Panc1 (cell line): Measurements from ENCODE around the gene PPIL4. TPM values are rescaled to one million over a fixed set of nuclear protein-coding genes. Genes with fewer than 3 reads are reported as not detected.

Experiments used
- ATAC-seq: fragments of 200-7000 bp; cut with Tn5 transposase; 2 replicates; pipeline ENCODE4 v1.9.1; 2020; ENCODE audit warnings: mild to moderate bottlenecking, moderate library complexity
- BruUV-seq: library from RNA; stranded (reverse); fragments of 400-500 nt; replicated peaks from 2 replicates; lab custom pipeline; 2021; lab: Mats Ljungman, UMichigan
- CTCF ChIA-PET: fragments of 300-600 bp; sonication (Branson Sonifier 250); formaldehyde crosslinking; loops from one replicate; lab custom pipeline; 2022; ENCODE audit warnings: antibody characterized with exemption; lab: Charles Lee
- POLR2A ChIA-PET: fragments of 300-600 bp; sonication (Branson Sonifier 250); formaldehyde crosslinking; loops from one replicate; lab custom pipeline; 2022; ENCODE audit warnings: antibody characterized with exemption; lab: Charles Lee
- DNase-seq: peaks from one replicate; pipeline ENCODE4 v3.0.0-alpha.2; 2010; ENCODE audit warnings: low read depth, low spot score
- H3K27ac ChIP-seq: 2 replicates; pipeline ENCODE4 v1.5.1; 2011; ENCODE audit warnings: mild to moderate bottlenecking, low read length, inconsistent platforms
- H3K27me3 ChIP-seq: fragments of 200-500 bp; sonication (Bioruptor generic); 2 replicates; pipeline ENCODE4 v1.6.0; 2014; ENCODE audit warnings: low read length, inconsistent platforms; ENCODE audit not compliant: control insufficient read depth, insufficient read depth
- H3K36me3 ChIP-seq: fragments of 200-500 bp; sonication (Bioruptor generic); 2 replicates; pipeline ENCODE4 v1.5.1; 2014; ENCODE audit warnings: inconsistent platforms, mild to moderate bottlenecking, low read length, moderate library complexity; ENCODE audit not compliant: control insufficient read depth, insufficient read depth
- H3K4me1 ChIP-seq: 2 replicates; pipeline ENCODE4 v1.5.1; 2011; ENCODE audit warnings: inconsistent platforms, mild to moderate bottlenecking, low read length, moderate library complexity; ENCODE audit not compliant: control insufficient read depth, insufficient read depth
- H3K4me3 ChIP-seq, 2 experiments: 2 replicates each; pipeline ENCODE4 v1.5.1; 2011 to 2012; ENCODE audit warnings: low read depth in 2 of 2, low read length in 2 of 2, mild to moderate bottlenecking in 2 of 2, inconsistent platforms in 1 of 2, moderate library complexity in 1 of 2
- H3K9me3 ChIP-seq: fragments of 200-500 bp; sonication (Bioruptor generic); 2 replicates; pipeline ENCODE4 v1.5.1; 2014; ENCODE audit warnings: low read depth, mild to moderate bottlenecking, inconsistent platforms, low read length, moderate library complexity; ENCODE audit not compliant: control insufficient read depth, insufficient read depth
- POLR2AphosphoS5 ChIP-seq: IDR thresholded peaks from 2 replicates; pipeline ENCODE4 v1.6.1; 2012; ENCODE audit warnings: mild to moderate bottlenecking, low read depth, low read length, moderate library complexity
- SIN3A ChIP-seq: IDR thresholded peaks from 2 replicates; pipeline ENCODE4 v1.6.1; 2012; ENCODE audit warnings: low read depth, mild to moderate bottlenecking, low read length, moderate library complexity, borderline replicate concordance; ENCODE audit not compliant: insufficient read depth
- TCF7L2 ChIP-seq: IDR thresholded peaks from 2 replicates; pipeline ENCODE4 v1.6.1; 2011; ENCODE audit warnings: mild to moderate bottlenecking, low read depth, low read length, inconsistent platforms
- in situ Hi-C: cut with HindIII; loops from 2 replicates; pipeline ENCODE4 v1.10.0; 2016; ENCODE audit warnings: low sequenced_read_pairs, low pct_unique_long_range_greater_than_20kb
- intact Hi-C: fragments of 100-400 bp; cut with micrococcal nuclease; formaldehyde crosslinking; loops from one replicate; pipeline ENCODE4 v1.10.0; 2022; ENCODE audit not compliant: unreplicated experiment
- total RNA-seq: library from RNA; stranded (reverse); gene quantifications from one replicate; pipeline ENCODE4 v1.2.1, GENCODE V29; 2021; ENCODE audit not compliant: unreplicated experiment
- TF ChIP-seq, protein P1 (sequence below): fragments of 450-650 bp; IDR thresholded peaks from 2 replicates; pipeline ENCODE4 v1.5.1; 2017; ENCODE audit warnings: mild to moderate bottlenecking
- TF ChIP-seq, protein P2 (sequence below), 2 experiments: IDR thresholded peaks; 2 replicates each; pipeline ENCODE4 v1.6.1; 2011 to 2012; ENCODE audit warnings: low read depth in 2 of 2, control low read depth in 1 of 2, low read length in 1 of 2, mild to moderate bottlenecking in 1 of 2, moderate library complexity in 1 of 2; ENCODE audit not compliant: insufficient read depth in 1 of 2

Gene PPIL4
- total RNA-seq, 1 experiment from 2014 or later, result 19.9 TPM

DNA sequence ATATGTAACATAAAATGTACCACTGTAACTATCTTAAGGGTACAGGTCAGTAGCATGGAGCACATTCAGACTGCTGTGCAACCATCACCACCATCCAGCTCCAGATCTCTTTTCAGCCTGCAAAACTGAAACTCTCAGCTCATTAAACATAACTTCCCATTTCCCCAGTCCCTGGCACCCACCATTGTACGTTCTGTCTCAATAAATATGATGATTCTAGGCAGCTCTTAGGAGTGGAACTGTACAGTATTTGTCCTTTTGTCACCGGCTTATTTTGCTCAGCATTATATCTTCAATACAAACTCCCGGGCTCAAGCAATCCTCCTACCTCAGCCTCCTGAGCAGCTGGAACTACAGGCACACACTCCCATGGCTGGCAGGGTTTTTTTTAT, 62.5 kb downstream of the PPIL4 start:
- CTCF ChIA-PET, result interaction anchor here (1.0 kb wide), 1 partner anchor 82 kb away, joined by 17 read pairs; no protein-coding TSS in a partner anchor
- no peaks in the 10 kb centered on the region for H3K4me1 ChIP-seq
- TF ChIP-seq, protein P1, sequence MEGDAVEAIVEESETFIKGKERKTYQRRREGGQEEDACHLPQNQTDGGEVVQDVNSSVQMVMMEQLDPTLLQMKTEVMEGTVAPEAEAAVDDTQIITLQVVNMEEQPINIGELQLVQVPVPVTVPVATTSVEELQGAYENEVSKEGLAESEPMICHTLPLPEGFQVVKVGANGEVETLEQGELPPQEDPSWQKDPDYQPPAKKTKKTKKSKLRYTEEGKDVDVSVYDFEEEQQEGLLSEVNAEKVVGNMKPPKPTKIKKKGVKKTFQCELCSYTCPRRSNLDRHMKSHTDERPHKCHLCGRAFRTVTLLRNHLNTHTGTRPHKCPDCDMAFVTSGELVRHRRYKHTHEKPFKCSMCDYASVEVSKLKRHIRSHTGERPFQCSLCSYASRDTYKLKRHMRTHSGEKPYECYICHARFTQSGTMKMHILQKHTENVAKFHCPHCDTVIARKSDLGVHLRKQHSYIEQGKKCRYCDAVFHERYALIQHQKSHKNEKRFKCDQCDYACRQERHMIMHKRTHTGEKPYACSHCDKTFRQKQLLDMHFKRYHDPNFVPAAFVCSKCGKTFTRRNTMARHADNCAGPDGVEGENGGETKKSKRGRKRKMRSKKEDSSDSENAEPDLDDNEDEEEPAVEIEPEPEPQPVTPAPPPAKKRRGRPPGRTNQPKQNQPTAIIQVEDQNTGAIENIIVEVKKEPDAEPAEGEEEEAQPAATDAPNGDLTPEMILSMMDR, result no peak
- no peak for TF ChIP-seq SIN3A
- TF ChIP-seq TCF7L2, result no peak
- no peak for TF ChIP-seq POLR2AphosphoS5
- TF ChIP-seq, protein P2, sequence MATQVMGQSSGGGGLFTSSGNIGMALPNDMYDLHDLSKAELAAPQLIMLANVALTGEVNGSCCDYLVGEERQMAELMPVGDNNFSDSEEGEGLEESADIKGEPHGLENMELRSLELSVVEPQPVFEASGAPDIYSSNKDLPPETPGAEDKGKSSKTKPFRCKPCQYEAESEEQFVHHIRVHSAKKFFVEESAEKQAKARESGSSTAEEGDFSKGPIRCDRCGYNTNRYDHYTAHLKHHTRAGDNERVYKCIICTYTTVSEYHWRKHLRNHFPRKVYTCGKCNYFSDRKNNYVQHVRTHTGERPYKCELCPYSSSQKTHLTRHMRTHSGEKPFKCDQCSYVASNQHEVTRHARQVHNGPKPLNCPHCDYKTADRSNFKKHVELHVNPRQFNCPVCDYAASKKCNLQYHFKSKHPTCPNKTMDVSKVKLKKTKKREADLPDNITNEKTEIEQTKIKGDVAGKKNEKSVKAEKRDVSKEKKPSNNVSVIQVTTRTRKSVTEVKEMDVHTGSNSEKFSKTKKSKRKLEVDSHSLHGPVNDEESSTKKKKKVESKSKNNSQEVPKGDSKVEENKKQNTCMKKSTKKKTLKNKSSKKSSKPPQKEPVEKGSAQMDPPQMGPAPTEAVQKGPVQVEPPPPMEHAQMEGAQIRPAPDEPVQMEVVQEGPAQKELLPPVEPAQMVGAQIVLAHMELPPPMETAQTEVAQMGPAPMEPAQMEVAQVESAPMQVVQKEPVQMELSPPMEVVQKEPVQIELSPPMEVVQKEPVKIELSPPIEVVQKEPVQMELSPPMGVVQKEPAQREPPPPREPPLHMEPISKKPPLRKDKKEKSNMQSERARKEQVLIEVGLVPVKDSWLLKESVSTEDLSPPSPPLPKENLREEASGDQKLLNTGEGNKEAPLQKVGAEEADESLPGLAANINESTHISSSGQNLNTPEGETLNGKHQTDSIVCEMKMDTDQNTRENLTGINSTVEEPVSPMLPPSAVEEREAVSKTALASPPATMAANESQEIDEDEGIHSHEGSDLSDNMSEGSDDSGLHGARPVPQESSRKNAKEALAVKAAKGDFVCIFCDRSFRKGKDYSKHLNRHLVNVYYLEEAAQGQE (IDR thresholded peaks at IDR 0.05; ENCODE audit: insufficient read depth in 1 of 2, low read depth in 2 of 2, low read length in 1 of 2), result no peak
- no peak overlapping the region for H3K4me3 ChIP-seq
- intact Hi-C loops (no loop called here), in situ Hi-C loops (no loop called here)
- H3K27me3 ChIP-seq, result no peaks in the 10 kb centered on the region
- H3K9me3 ChIP-seq, result no peaks in the 10 kb centered on the region
- no TSS peak for BruUV-seq
- DNase-seq, result no peak
- no peaks in the 10 kb centered on the region for H3K36me3 ChIP-seq
- no peak for ATAC-seq
- H3K27ac ChIP-seq, result no peak overlapping the region
- POLR2A ChIA-PET, result no interaction called here

DNA sequence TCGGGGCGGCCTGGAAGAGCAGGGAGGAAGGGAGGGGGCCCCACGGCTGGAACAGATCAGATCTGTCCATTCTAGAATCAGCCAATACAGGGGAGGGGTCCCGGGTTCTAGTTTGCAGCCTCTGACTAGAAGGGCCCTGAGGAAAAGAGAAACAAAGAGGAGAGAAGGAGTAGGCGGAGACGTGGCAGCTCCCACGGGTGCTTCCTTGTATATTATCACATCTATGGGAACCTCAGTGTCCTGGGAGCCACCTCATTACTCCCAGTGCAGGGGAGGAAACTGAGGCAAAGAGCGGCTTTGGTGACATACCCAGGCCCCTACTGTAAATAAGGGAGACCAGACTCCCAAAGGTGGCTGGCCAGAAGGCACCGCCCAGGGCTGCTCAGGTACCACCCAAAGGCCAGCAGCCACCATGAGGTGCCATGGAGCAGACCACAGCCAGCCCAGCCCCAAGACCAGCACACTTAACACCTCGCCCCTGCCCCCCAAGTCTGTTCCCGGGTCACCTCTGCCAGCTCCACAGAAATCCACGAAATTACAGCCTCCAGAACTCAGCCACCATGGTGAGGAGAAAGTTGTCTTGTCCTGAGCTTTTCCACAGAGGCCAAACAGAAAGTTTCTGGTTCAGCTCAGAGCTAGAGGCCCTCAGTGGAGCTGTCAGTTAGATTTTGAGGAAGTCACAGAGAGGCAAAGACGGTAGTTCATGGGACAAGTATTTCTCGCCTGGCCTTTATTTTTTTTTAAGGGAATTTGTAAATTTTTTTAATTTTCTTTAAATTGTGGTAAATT, 63.1 kb downstream of the PPIL4 start:
- no peak overlapping the region for H3K4me3 ChIP-seq
- POLR2A ChIA-PET, result no interaction called here

More for the DNA sequence above, 63.1 kb downstream of the PPIL4 start:
- DNase-seq (no peak), ATAC-seq (no peak)
- no peaks in the 10 kb centered on the region for H3K9me3 ChIP-seq
- in situ Hi-C loops, result no loop called here
- H3K27me3 ChIP-seq, result no peaks in the 10 kb centered on the region
- CTCF ChIA-PET, result interaction anchor here (1.0 kb wide), 1 partner anchor 82 kb away, joined by 17 read pairs; no protein-coding TSS in a partner anchor
- H3K27ac ChIP-seq, result no peak overlapping the region
- H3K36me3 ChIP-seq, result no peaks in the 10 kb centered on the region
- H3K4me1 ChIP-seq, result no peaks in the 10 kb centered on the region
- TF ChIP-seq TCF7L2 (no peak), SIN3A (no peak), POLR2AphosphoS5 (no peak)
- TF ChIP-seq, protein P1, result no peak
- TF ChIP-seq, protein P2 (IDR thresholded peaks at IDR 0.05; ENCODE audit: insufficient read depth in 1 of 2, low read depth in 2 of 2, low read length in 1 of 2), result no peak
- intact Hi-C loops, result no loop called here
- BruUV-seq, result no TSS peak
